ENCODE measurements around the gene CEP20.
"Not testable (repeated sequence)": the region's sequence is repeated elsewhere in the genome, so short reads cannot be mapped to it uniquely, and the experiment has no call there.

The CEP20 gene

DNA sequence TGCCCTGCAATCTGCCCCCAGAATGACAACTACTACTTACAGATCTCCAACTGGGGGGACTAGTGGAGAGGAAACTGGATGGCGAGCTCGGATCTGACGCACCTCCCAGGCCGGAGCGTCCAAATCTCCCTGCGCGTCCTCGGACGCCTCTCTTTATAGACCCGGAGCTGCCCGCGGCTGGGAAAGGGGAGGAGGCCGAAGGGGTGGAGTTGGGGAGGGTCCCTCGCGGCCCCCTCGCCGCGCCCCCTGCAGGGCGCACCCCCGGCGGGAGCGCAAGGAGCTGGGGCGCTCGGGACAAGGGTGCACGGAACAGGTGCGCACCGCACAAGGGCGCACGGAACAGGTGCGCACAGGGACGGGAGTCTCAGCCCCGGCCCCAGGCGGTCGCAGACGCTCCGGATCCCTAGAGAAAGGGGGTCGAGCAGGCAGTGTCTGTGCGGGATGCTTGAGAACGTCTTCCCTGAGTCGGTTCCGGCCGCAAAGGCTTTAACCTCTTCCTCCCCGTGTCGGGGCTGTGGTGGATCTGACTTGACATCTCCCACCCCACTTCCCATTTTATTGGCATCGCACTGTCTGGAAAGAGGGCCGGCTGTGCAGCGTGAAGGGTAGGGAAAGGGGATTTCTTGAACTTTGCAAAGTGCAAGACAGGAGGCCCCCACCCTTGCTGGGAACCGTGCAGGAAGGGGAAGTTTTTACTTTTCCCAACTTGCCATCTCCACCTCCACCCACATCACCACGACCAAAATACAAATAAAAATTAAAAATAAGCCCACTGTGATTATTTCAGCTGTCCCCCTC lies 31.3 kb downstream of the CEP20 start, which contains the start of gene MYH11:
MYH11 (minus strand) TSS at position 128 of the 798 bp plus-strand sequence. CDS start 18,776 bp downstream, outside the sequence.
- DNase-seq = peak; percentile 82

DNA sequence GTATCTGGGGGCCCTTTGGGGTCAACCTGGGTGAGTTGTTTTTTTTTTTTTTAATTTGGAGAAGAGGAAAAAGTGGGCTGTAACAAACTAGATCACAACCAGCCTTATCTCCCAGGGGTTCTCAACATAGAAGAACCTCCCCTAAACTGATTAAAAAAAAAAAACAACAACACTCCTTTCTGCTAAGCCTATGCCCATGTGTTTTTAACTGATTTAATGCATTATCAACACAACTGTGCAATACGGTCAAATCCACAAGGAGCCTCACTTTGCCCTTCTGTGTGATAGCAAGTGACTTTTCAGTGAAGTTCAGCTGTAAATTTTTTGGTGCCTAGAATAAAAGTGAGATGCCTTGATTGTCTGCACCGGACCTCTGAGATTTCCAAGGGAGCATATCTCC lies 32.2 kb downstream of the CEP20 start:
- no peak for DNase-seq

DNA sequence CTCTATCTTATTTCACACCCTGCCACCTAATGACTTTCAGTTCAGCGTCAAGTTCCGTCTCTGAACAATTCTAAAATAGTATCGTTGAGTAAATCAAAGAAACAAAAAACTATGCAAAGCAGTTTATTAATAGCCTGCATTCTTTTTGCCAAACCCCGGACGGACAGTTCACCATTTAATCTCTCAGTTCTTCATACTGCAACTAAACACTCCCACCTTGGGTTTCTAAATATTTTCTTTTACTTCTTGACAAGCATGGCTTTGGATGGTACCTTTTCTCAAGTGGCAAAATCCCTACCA lies 32.7 kb downstream of the CEP20 start:
- no peak for DNase-seq

DNA sequence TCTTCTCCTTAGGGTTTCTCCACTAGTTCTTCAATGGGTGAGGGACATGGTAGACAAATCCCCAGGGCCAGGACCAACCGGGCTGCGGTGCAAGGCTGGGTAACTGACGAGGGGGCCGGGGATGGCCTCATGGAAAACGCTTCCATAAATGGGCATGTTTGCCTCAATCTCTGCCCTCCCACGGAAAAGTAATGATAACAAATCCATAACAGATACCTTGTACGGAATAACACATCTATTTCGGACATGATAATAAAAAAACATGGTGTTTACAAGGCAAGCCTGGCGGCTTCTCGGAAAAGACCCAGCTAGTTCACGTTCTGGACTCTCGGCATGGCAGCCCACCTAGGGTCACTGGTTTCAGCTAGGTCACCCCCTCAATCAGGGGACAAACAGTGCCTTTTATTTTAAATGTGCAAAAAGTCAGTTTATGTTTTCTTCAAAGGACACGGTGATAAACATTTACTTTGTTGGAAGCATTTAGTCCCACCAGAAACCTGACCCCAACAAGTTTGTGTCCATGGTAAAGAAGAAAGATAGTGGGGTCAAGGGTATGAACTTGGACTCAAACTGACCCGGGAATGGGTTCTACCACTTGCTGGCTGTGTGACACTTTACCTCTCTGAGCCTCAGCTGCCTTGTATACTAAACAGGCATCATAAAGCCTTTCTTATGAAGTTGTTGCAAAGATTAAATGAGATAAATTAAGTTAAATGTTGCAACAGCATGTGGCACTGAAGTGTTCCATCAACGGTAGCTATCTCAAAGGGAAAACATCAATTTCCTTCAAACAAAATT lies 33.3 kb downstream of the CEP20 start:
- DNase-seq = no peak

DNA sequence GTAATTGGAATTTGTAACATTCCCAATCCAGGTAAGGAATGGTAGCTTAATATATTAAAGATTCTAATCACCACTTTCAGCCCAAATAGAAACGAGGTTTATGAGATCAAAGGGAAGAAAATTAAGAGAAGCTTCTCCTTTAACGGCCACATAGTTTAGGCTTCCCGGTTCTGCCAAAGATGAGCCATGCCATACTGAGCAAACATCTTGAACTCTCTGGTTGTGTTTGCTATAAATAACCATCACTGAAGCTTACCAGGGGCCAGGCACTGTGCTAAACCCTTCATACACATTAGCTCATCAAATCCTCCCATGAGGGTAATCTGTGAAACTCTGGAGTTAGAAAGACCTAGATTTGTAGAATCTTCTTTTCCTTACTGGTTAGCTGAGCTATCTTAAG lies 34.3 kb downstream of the CEP20 start:
- DNase-seq = no peak

DNA sequence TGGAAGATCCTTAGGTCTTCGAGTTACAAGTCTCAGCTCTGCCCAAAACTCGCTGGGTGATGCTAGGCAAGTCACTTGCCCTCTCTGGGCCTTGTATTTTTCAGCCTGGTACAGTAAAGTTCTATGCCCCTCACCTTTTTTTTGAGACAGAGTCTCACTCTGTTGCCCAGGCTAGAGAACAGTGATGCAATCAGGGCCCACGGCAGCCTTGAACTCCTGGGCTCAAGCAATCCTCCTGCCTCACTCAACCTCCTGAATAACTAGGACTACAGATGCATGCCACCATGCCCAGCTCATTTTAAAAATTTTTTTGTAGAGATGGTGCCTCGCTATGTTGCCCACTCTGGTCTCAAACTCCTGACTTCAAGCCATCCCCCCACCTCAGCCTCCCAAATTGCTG lies 35.4 kb downstream of the CEP20 start:
- no peak for DNase-seq

DNA sequence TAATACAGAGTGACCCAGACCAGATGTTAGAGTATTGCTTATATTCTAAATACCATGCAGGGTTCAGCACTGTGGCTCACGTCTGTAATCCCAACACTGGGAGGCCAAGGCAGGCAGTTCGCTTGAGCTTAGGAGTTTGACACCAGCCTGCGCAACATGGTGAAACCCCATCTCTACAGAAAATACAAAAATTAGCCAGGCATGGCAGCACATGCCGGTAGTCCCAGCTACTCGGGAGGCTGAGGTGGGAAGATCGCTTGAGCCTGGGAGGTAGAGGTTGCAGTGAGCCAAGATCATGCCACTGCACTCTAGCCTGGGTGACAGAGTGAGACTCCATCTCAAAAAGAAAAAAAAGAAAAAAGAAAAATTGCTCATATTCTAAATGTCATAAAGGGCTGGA lies 37.8 kb downstream of the CEP20 start:
- DNase-seq = not testable (repeated sequence)

DNA sequence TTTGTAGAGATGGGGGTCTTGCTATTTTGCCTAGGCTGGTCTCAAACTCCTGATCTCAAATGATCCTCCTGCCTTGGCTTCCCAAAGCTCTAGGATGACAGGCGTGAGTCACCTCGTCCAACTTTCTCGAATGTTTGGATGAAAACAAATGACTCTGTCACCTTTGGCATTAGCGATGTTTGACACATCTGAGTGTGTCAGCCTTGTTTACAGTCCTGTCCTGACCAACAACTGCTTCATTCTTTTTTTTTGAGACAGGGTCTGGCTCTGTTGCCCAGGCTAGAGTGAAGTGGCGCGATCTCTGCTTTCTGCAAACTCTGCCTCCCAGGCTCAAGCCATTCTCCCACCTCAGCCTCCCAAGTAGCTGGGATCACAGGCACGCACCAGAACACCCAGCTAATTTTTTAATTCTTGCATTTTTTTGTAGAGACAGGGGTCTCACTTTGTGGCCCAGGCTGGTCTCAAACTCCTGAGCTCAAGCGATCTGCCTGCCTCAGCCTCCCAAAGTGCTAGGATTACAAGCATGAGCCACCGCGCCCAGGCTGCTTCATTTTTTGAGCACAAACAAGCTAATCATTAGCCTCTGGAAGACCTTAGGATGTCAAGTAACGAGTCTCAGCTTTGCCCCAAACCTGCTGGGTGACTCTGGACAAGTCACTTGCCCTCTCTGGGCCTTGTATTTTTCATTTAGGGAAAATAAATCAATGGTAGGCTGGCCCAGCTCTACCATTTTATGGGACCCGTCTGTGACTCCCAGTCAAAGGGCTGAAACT lies 39.0 kb downstream of the CEP20 start:
- DNase-seq = no peak

DNA sequence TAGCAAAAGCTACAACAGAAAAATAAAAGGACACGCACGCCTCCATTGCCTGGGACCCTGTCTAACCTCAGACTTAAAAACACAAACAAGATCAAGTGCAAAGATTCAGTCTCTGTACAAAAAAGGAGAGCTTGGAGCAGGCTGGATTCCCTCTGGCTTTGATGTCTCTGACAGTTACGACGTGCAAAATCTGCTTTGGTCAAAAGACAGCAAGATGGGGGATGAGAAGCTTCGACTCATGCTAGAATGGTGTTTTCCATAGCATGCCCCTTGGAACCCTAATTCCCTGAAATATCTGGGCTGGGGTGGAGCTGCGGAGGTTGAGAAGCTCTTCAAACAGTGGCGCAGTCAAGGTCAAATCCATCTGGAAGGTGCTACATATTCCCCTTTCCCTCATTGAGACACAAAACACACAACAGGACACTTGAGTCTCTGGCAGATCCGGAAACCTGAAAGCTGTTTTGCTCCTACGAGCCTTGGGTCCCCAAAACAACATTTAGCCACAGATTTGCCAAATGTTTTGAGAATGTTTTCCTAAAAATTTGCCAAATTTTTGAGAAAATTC lies 40.7 kb downstream of the CEP20 start:
- DNase-seq = no peak

DNA sequence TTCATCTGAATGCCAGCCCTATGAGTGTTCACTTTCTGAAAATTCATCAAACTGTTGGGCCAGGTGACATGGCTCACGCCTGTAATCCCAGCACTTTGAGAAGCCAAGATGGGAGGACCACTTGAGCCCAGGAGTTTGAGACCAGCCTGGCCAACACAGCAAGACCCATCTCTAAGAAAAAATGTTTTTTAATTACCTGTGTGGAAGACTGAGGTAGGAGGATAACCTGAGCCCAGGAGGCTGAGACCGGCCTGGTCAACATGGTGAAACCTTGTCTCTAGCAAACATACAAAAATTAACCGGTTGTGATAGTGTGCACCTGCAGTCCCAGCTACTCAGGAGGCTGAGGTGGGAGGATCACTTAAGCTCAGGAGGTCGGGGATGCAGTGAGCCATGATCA lies 41.9 kb downstream of the CEP20 start:
- no peak for DNase-seq

DNA sequence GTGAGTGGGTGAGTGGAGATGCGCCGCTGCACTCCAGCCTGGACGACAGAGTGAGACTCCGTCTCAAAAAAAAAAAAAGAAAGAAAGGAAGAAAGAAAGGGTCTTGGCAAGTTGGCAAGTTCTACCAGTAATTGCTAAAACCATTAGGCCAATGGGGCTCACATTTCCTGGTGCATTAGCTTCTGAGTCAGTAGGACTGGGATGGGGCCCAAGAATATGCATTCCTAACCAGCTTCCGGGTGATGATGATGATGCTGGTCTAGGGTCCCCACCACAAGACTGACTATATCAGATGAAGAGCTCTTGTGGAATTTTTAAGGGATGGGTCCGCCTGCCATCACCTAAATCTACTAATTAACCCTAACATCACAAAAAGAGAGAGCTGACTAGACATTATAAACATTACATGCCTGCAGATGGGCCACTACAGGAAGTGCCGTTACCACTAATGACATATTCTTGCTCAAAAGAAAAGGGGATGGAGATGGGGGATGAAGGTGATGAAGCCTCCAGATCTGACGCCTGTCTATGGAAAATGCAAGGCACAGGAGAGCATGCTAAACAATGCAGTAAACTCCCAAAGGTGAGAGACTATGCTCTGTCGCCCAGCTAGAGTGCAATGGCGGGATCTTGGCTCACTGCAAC lies 44.6 kb downstream of the CEP20 start:
- no peak for DNase-seq

DNA sequence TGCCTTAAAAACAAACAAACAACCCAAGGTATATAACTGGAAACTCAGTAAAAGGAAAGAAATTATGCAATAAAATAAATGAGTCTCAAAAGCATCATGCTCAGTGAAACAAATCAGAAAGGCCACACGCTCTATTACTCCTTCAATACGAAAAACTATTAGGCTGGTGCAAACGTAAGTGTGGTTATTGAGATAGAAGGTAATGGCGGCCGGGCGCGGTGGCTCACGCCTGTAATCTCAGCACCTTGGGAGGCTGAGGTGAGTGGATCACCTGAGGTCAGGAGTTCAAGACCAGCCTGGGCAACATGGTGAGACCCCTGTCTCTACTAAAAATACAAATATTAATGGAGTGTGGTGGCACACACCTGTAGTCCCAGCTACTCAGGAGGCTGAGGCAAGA lies 49.2 kb downstream of the CEP20 start:
- not testable (repeated sequence) for DNase-seq

DNA sequence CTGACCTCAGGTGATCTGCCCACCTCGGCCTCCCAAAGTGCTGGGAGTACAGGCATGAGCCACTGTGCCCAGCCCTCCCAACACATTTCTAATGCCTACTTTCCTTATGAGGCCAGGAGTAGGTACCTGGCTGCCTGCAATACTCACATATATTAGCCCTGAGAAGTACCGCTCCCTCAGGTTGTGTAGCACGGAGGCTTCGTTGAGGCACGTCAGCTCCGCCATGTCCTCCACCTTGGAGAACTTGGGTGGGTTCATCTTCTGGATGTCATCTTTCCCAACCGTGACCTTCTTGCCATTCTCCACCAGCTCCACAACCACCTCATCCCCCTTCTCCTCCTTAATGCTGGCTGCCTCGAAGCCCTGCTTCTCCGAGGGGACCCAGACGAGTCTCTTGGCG lies 50.6 kb downstream of the CEP20 start:
- no peak for DNase-seq

DNA sequence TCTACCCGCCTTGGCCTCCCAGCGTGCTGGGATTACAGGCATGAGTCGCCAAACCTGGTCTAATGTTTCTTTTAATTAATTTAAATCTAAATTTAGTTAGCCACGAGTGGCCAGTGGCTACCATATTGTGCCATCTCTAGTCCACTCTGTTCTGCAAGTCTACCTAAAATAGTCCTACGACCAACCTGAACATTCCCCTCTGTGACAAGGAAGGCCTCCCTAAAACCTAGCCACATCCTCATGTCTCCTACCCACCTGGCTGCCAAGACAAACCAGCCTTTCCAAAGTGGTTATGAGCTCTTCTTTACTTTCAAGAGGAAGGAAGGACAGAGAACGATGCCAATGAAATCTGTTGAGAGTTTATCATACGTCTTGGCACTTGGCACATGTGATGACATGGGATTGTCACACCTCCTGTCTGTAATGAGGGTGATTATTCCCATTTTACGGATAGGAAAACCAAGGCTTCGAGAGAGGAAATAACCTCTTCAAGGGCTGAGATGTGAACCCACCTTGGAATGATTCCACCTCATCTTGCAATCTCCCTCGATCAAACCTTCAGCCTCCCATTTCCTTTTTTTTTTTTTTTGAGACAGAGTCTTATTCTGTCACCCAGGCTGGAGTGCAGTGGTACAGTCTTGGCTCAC lies 51.3 kb downstream of the CEP20 start:
- no peak for DNase-seq

DNA sequence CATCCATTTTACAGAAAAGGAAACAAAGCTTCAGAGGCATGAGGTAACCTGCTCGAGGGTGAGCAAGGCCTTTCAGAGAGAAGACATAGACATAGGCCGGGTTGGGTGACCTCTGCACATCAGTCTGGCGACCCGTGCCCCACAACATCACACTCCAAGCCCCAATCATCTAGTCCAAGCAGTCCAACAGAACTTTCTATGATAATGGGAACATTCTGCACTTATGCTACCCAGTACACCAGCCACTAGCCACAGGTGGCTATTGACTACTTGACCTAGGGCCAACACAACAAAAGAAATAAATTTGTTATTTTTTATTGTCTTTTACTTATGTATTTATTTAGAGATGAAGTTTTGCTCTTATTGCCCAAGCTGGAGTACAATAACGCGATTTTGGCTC lies 52.3 kb downstream of the CEP20 start:
- no peak for DNase-seq

DNA sequence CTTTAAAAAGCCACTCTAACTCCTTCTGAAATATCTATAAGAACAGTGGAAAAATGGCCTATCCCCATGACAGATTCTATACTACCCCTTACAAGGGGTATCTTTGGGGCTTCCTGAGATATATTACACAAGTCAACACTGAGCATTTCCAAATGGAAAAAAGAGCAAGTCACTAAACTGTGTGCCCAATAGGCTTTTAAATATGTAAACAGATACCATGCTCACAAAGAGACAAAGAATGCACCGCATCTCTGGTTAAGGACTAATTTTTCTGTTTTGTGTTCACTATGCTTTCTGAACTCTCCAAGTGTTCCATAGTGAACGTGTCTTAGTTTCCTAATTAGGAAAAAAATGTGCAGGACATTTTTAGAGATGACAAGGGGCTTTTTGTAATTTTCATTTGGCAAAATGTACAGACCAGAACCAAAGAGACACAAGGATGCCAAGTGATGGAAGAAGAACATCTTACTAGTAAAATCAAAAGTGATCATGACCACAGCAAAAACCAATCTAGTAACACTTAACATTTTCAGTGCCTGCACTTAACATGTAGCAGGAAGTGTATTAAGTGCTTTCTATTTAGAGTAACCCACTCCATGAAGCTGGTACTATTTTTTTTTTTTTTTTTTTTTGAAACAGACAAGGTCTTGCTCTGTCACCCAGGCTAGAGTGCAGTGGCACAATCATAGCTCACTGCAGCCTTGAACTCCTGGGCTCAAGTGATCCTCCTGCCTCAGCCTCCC lies 53.1 kb downstream of the CEP20 start:
- no peak for DNase-seq

DNA sequence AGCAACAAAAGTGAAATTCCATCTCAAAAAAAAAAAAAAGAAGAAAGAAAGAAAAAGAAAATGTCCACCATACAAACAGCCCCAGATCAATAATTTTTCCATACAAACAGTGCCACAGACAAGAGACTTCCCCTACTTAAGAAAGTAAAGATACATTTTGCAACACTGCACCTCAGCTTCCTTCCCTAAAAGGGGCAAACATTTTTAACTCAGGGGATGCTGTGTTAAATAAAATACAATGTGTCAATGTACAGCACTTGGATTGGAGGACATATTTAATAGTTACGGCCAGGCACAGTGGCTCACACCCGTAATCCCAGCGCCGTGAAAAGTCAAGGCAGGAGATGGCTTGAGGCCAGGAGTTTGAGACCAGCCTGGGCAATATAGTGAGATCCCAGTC lies 53.9 kb downstream of the CEP20 start:
- no peak for DNase-seq

DNA sequence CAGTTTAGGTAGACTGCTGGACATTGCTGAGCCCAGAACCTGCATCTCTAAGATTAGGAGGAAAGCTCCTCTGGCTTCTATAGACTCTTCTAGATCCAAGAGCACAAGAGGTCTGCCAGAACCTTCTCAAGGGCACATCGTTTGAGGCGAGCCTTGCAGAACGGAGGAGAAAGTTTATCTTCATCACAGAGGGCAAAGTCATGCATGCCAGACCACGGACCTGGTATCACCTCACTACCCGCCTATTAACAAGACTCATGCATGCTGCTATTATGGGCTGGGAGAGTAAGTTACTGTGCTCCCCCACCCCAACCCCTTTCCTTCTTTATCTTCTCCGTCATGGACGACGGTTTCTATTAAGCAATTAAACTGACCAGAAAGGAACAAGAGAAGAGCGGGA lies 54.9 kb downstream of the CEP20 start:
- DNase-seq = no peak

DNA sequence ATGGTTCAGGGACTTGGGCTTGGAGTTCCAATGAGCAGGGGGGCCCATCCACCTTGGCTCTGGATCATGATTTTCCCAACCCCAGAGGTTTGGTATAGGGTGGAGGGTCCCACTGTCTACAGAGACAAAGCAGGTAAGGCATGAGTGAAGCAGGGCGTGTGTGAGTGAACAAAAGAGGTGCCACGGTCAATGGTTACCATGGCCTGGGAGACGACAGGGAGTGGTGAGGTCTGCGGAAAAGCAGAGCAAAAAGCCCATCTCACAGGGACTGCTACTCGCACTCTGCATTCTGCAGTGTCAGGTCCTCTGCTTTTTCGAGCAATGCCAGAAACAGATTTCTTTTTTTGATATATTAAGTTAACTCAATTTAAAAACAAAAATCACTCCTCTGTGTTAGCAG lies 56.2 kb downstream of the CEP20 start:
- no peak for DNase-seq

DNA sequence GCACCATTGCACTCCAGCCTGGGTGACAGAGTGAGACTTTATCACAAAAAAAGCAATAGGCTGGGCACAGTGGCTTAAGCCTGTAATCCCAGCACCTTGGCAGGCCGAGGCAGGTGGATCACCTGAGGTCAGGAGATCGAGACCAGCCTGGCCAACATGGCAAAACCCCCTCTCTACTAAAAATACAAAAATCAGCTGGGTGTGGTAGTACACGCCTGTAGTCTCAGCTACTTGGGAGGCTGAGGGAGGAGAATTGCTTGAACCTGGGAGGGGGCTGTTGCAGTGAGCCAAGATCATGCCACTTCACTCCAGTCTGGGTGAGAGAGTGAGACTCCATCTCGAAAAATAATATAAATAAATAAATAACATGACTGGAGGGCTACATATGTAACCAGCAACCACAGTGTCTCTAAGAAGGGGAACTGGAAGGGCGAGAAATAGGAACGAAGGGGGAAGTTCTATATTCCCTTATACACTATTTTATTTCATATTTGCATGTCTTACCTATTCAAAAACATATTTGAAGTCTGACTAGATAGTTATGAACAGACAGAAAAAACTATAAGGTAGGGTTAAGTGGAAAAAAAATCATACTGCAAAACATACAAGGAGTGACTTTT lies 57.5 kb downstream of the CEP20 start:
- DNase-seq = peak; percentile 40

DNA sequence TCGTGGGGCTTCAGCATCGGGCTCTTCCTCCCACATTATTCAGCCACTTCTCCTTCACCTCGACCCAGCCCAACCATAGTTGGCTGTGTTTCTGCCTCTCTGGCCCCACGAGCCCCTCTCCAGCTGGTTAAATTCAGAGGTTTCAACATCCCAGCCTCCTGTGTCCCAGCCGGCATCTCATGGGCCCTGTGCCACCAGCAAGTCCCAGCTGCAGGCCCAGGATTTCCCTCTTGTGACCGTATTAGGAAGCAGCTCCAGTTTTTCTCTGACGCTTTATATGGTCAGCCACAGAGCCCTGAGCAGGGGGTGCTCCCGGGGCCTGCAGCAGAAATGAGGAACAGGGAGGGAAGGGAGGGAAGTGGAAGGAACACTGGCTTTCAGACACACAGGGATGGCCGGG lies 58.9 kb downstream of the CEP20 start:
- peak; percentile 66 for DNase-seq
